A549 treated with RU486 at 1 μM for 4 hours (cell line): ENCODE data around the gene DLEU7. TPM values are rescaled to one million over a fixed set of nuclear protein-coding genes. Genes with fewer than 3 reads are reported as not detected.

ENCODE experiments used
- total RNA-seq: library from RNA; stranded (reverse); fragments of 200-300 nt; extraction: Qiagen RNA extraction; gene quantifications from 5 replicates; pipeline ENCODE4 v1.2.3, GENCODE V29; 2022; ENCODE audit warnings: low read depth

The DLEU7 gene
- not detected in 5 replicates for total RNA-seq

GRCh38 chr13:50843257-50844083 is at the start of gene DLEU7:
Gene DLEU7 (minus strand): TSS chr13:50843692. CDS start chr13:50843646, 46 bp downstream.

Other genes with a start within 250 kb of the DLEU7 start
- 19.1 to 30.7 TPM (median 28.9 TPM) in 5 replicates for gene RNASEH2B, start 66.1 kb upstream of the DLEU7 start, total RNA-seq